ENCODE results near the gene GANC.

GANC gene

GRCh38 chr15:42385206-42385979, 112.4 kb downstream of the GANC start:
- no peak for DNase-seq

- no peak for DNase-seq
Measured at GRCh38 chr15:42385980-42386700, 113.1 kb downstream of the GANC start.

GRCh38 chr15:42387603-42388002, 114.6 kb downstream of the GANC start:
- DNase-seq: no peak

GRCh38 chr15:42392309-42393024, 119.5 kb downstream of the GANC start:
- DNase-seq: no peak

- DNase-seq: no peak
Measured at GRCh38 chr15:42394106-42394505, 121.1 kb downstream of the GANC start.

- no peak for DNase-seq
Measured at GRCh38 chr15:42395838-42396237, 122.8 kb downstream of the GANC start.

GRCh38 chr15:42401544-42402454, 128.8 kb downstream of the GANC start:
- DNase-seq: no peak

GRCh38 chr15:42402455-42403205, 129.6 kb downstream of the GANC start:
- DNase-seq: no peak

- DNase-seq: no peak
Measured at GRCh38 chr15:42403389-42403788, 130.4 kb downstream of the GANC start.

- DNase-seq: no peak
Measured at GRCh38 chr15:42404461-42405235, 131.6 kb downstream of the GANC start.

- DNase-seq: no peak
Measured at GRCh38 chr15:42405863-42406482, 133.0 kb downstream of the GANC start.
